ENCODE measurements around the gene OR51A4. TPM values are rescaled to one million over a fixed set of nuclear protein-coding genes. Genes with fewer than 3 reads are reported as not detected.

The OR51A4 gene
- not detected for total RNA-seq

DNA sequence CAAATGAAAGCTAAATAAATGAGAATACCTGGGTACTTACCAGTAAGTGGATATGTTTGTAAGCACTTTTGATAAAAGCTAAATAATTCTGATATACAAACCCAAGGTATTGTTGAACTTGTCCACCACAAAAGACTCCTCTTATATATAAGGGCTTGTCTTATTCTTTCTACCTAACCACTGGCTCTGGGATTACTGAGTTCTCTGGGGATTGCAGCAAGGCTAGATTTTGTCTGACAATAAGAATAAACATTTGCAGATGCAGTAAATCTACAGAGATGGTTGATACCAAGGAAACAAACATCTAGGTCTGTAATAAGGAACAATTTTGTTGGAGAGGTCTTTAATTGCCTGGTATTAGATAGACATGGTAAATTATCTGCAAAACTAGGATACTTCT lies at the start of gene OR51A4:
OR51A4 (minus strand) TSS at position 101 of the 400 bp plus-strand sequence. CDS start 505 bp downstream, outside the sequence.
- intact Hi-C loops (cut with DNase I; ENCODE audit: low total_unique reads) = no loop called here
- no peak for DNase-seq (ENCODE audit: low spot score in 2 of 2)
- TF ChIP-seq POLR2A (IDR thresholded peaks at IDR 0.05) = no peak
- no peak within 1 kb of the TSS for H3K4me3 ChIP-seq (ENCODE audit: low read depth, poor library complexity, severe bottlenecking)

- TF ChIP-seq, protein P1, sequence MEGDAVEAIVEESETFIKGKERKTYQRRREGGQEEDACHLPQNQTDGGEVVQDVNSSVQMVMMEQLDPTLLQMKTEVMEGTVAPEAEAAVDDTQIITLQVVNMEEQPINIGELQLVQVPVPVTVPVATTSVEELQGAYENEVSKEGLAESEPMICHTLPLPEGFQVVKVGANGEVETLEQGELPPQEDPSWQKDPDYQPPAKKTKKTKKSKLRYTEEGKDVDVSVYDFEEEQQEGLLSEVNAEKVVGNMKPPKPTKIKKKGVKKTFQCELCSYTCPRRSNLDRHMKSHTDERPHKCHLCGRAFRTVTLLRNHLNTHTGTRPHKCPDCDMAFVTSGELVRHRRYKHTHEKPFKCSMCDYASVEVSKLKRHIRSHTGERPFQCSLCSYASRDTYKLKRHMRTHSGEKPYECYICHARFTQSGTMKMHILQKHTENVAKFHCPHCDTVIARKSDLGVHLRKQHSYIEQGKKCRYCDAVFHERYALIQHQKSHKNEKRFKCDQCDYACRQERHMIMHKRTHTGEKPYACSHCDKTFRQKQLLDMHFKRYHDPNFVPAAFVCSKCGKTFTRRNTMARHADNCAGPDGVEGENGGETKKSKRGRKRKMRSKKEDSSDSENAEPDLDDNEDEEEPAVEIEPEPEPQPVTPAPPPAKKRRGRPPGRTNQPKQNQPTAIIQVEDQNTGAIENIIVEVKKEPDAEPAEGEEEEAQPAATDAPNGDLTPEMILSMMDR (IDR thresholded peaks at IDR 0.05) = no peak
- no peak for TF ChIP-seq POLR2A (IDR thresholded peaks at IDR 0.05)
- no peak for DNase-seq (ENCODE audit: low spot score in 2 of 2)
- intact Hi-C loops (cut with DNase I; ENCODE audit: low total_unique reads) = no loop called here
- H3K4me3 ChIP-seq (ENCODE audit: low read depth, poor library complexity, severe bottlenecking) = no peak within 1 kb of the TSS
- WGBS, 2 donors = 83 to 93% methylated on average over 2 of the region's 2 CpGs
Measured at GRCh38 chr11:4994551-4994950, 47.1 kb upstream of the OR51A4 start, which contains the start of gene OR51L1. Gene OR51L1, plus strand, starts transcription at chr11:4994851. Its CDS starts 4,132 bp downstream, at chr11:4998983.

DNA sequence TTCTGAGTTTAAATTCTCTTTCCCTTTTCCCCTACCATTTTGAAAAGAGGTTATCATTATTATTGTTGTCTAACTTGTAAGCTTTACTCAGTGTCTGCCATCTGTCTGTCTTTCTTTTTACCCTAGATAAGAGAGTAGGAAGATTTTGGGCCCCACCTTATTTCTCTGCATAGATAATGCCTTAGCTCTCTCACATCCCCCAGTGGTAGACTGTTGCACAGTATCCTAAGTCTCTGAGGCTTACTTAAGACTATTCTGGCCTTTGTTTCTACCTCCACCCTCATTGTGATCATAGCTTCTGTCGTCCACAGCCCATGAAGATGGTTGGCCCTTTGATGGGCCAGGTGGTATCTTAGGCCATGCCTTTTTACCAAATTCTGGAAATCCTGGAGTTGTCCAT lies 43.7 kb upstream of the OR51A4 start:
- TF ChIP-seq, protein P1 (IDR thresholded peaks at IDR 0.05) = no peak
- no peak for TF ChIP-seq POLR2A (IDR thresholded peaks at IDR 0.05)
- DNase-seq (ENCODE audit: low spot score in 2 of 2) = no peak
- H3K4me3 ChIP-seq (ENCODE audit: low read depth, poor library complexity, severe bottlenecking) = no peak overlapping the region
- intact Hi-C loops (cut with DNase I; ENCODE audit: low total_unique reads) = no loop called here
- 33 to 75% methylated on average over 1 of the region's 1 CpG for WGBS, 2 donors

DNA sequence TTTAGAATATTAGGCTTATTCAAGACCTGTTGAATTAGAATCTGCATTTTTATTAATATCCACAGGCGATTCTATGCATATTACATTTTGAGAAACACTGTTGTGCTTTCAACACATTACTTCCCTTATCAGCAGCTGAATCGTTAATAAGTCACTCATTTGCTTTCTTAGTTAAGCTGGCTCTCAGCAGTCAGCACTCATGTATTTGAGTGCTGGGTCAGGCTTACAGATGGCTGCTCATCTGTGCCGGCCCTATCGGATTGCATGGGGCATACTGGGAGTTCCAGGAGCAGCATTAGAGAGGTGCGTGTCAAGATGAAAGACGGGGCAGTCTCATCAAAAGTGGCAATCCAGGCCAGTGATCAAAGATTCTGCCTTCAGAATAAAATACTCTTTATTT lies 36.4 kb upstream of the OR51A4 start:
- WGBS, 2 donors = 76 to 80% methylated on average over 6 of the region's 6 CpGs
- H3K4me3 ChIP-seq (ENCODE audit: low read depth, poor library complexity, severe bottlenecking) = no peak overlapping the region
- intact Hi-C loops (cut with DNase I; ENCODE audit: low total_unique reads) = no loop called here
- DNase-seq (ENCODE audit: low spot score in 2 of 2) = no peak
- TF ChIP-seq, protein P1 (IDR thresholded peaks at IDR 0.05) = no peak
- no peak for TF ChIP-seq POLR2A (IDR thresholded peaks at IDR 0.05)

DNA sequence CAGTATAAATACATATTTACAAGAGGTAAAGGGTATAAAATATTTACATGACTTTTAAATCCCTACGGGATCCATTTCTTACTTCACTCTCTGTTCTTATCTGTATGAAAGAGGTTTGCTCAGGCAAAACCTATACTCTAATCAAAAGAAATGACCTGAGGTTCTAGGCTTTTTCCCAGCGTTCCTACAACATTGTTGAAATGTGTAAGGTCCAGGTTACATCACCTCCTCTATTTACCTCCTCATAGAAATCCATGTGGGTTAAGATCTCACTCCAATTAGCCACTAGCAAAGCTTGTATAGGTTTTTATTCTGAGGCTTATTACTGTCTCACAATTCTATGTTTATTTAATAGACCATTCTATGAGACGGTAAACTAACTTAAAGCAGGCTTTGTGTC lies 35.3 kb upstream of the OR51A4 start:
- DNase-seq (ENCODE audit: low spot score in 2 of 2) = no peak
- H3K4me3 ChIP-seq (ENCODE audit: low read depth, poor library complexity, severe bottlenecking) = no peak overlapping the region
- TF ChIP-seq POLR2A (IDR thresholded peaks at IDR 0.05) = no peak
- TF ChIP-seq, protein P1 (IDR thresholded peaks at IDR 0.05) = no peak
- intact Hi-C loops (cut with DNase I; ENCODE audit: low total_unique reads) = no loop called here
- WGBS, 2 donors = 80% methylated on average over 3 of the region's 3 CpGs

DNA sequence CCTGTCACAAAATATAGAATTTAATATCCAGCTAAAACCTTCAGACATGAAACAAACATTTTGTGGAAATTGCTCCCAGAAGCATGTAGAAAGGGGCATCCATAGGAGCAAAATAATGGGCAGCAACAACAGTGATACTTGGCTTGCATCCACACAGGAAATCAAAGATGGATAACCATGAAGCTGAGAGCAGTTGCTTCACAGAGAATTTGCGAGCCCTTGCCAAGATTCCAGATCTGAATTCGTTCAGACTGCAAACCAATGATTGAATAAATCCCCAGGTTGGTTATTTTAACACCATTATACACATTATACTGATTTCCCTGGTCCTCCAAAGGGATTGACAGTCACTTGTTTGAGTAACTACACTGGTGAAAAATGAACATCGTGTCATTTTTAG lies 31.6 kb upstream of the OR51A4 start:
- intact Hi-C loops (cut with DNase I; ENCODE audit: low total_unique reads) = no loop called here
- TF ChIP-seq, protein P1 (IDR thresholded peaks at IDR 0.05) = no peak
- TF ChIP-seq POLR2A (IDR thresholded peaks at IDR 0.05) = no peak
- no peak for DNase-seq (ENCODE audit: low spot score in 2 of 2)
- 42 to 45% methylated on average over 3 of the region's 3 CpGs for WGBS, 2 donors
- no peak overlapping the region for H3K4me3 ChIP-seq (ENCODE audit: low read depth, poor library complexity, severe bottlenecking)
